ENCODE measurements around the gene EPB41L4A. TPM values are rescaled to one million over a fixed set of nuclear protein-coding genes. Genes with fewer than 3 reads are reported as not detected.

Gene EPB41L4A
- total and polyA plus RNA-seq, 2 donors (not counting 3 experiments of a cell fraction or from before 2014, with no cell fraction given): 6.0 to 17.9 TPM

- Histone ChIP-seq H2AFZ (ENCODE audit: low read depth, low read length) (no peak overlapping the region), H3K4me1 (ENCODE audit: control insufficient read depth, extremely low read depth, insufficient read depth, low read length) (no peaks in the 10 kb centered on the region), H3K4me2 (ENCODE audit: insufficient read depth, low read length) (no peak overlapping the region), H3K9me3 (replicated peaks; ENCODE audit: control insufficient read depth, insufficient read depth, low read length) (no peaks in the 10 kb centered on the region), H3K27ac (ENCODE audit: insufficient read depth, low read depth, low read length) (no peak overlapping the region), H3K36me3 (ENCODE audit: control insufficient read depth in 2 of 2, extremely low read depth in 1 of 2, insufficient read depth in 2 of 2, low read length in 2 of 2) (no peaks in the 10 kb centered on the region), H4K20me1 (replicated peaks; ENCODE audit: control insufficient read depth, extremely low read depth, insufficient read depth, low read length) (no peaks in the 10 kb centered on the region), H3K4me3 (replicated peaks in 1 of 3; ENCODE audit: insufficient read depth in 1 of 3, low read depth in 1 of 3, low read length in 3 of 3) (no peak overlapping the region), H3K79me2 (ENCODE audit: control insufficient read depth, insufficient read depth, low read length) (no peaks in the 10 kb centered on the region), H3K27me3 (ENCODE audit: control insufficient read depth in 2 of 2, insufficient read depth in 2 of 2, low read length in 2 of 2) (no peaks in the 10 kb centered on the region), H3K9ac (replicated peaks; ENCODE audit: extremely low read depth, insufficient read depth, low read length) (no peak overlapping the region), H3K9me1 (replicated peaks; ENCODE audit: control insufficient read depth, extremely low read depth, insufficient read depth, low read length) (no peaks in the 10 kb centered on the region)
- dilution Hi-C loops (cut with MboI; ENCODE audit: extremely low pct_ligation_motif_present, low sequenced_read_pairs): no loop called here
- ChIA-PET POLR2A (no interaction called here), CTCF (interaction anchor here (1.0 to 2.2 kb wide), 3 partner anchors 10 to 181 kb away, joined by 3 to 10 read pairs (median 3); partner anchors contain the start of gene EPB41L4A)
- FAIRE-seq (no peak), DNase-seq (ENCODE audit: low read depth, low spot score) (no peak)
- TF ChIP-seq POLR2A (IDR thresholded peaks at IDR 0.05; ENCODE audit: low read depth, low read length) (no peak), MAX (IDR thresholded peaks at IDR 0.05; ENCODE audit: insufficient read depth, insufficient read length) (no peak), MYC (IDR thresholded peaks at IDR 0.05; ENCODE audit: low read depth, low read length) (no peak), POLR2AphosphoS5 (IDR thresholded peaks at IDR 0.05; ENCODE audit: insufficient read depth, low read depth, low read length) (no peak), JUN (IDR thresholded peaks at IDR 0.05; ENCODE audit: borderline replicate concordance, insufficient read depth, insufficient read length, low read depth) (no peak), EZH2 (IDR thresholded peaks at IDR 0.05; ENCODE audit: borderline replicate concordance, low read depth, low read length, severe bottlenecking) (no peak), GATA2 (IDR thresholded peaks at IDR 0.05; ENCODE audit: insufficient read depth, insufficient read length, low read depth, low read length) (no peak), CTCF (IDR thresholded peaks at IDR 0.05; ENCODE audit: extremely low read depth in 1 of 2, insufficient read depth in 1 of 2, low read depth in 1 of 2, low read length in 2 of 2) (no peak), FOS (IDR thresholded peaks at IDR 0.05; ENCODE audit: borderline replicate concordance, insufficient read depth, low read length) (no peak)
- intact Hi-C loops (cut with micrococcal nuclease): no loop called here
- no TSS peak for BruUV-seq (replicated peaks)
Observed at GRCh38 chr5:112238473-112238872, 180.6 kb downstream of the EPB41L4A start.
